ENCODE results near the gene VCL.

The VCL gene

GRCh38 chr10:74013004-74013403 lies 15.1 kb downstream of the VCL start:
- TF ChIP-seq GATA2 (IDR thresholded peaks at IDR 0.05; ENCODE audit: low read depth, low read length) (no peak), GATA3 (IDR thresholded peaks at IDR 0.05; ENCODE audit: low read depth, low read length) (no peak)

GRCh38 chr10:74018241-74018640 lies 20.3 kb downstream of the VCL start:
- TF ChIP-seq GATA2 (IDR thresholded peaks at IDR 0.05; ENCODE audit: low read depth, low read length) (no peak), GATA3 (IDR thresholded peaks at IDR 0.05; ENCODE audit: low read depth, low read length) (no peak)

- TF ChIP-seq GATA3 (IDR thresholded peaks at IDR 0.05; ENCODE audit: low read depth, low read length), result no peak
- no peak for TF ChIP-seq GATA2 (IDR thresholded peaks at IDR 0.05; ENCODE audit: low read depth, low read length)
These were observed 23.5 kb downstream of the VCL start for GRCh38 chr10:74021248-74022055.

GRCh38 chr10:74022926-74023629 lies 25.2 kb downstream of the VCL start:
- TF ChIP-seq GATA2 (IDR thresholded peaks at IDR 0.05; ENCODE audit: low read depth, low read length) (no peak), GATA3 (IDR thresholded peaks at IDR 0.05; ENCODE audit: low read depth, low read length) (no peak)

- TF ChIP-seq GATA3 (IDR thresholded peaks at IDR 0.05; ENCODE audit: low read depth, low read length), result no peak
- TF ChIP-seq GATA2 (IDR thresholded peaks at IDR 0.05; ENCODE audit: low read depth, low read length), result no peak
These were observed 26.7 kb downstream of the VCL start for GRCh38 chr10:74024600-74024999.

- TF ChIP-seq GATA2 (IDR thresholded peaks at IDR 0.05; ENCODE audit: low read depth, low read length) (no peak), GATA3 (IDR thresholded peaks at IDR 0.05; ENCODE audit: low read depth, low read length) (no peak)
These were observed 27.6 kb downstream of the VCL start for GRCh38 chr10:74025380-74025978.

- TF ChIP-seq GATA2 (IDR thresholded peaks at IDR 0.05; ENCODE audit: low read depth, low read length), result no peak
- TF ChIP-seq GATA3 (IDR thresholded peaks at IDR 0.05; ENCODE audit: low read depth, low read length), result no peak
These were observed 28.6 kb downstream of the VCL start for GRCh38 chr10:74026428-74027015.

- no peak for TF ChIP-seq GATA2 (IDR thresholded peaks at IDR 0.05; ENCODE audit: low read depth, low read length)
These were observed 29.8 kb downstream of the VCL start for GRCh38 chr10:74027702-74028101.

GRCh38 chr10:74029943-74030342 lies 32.0 kb downstream of the VCL start:
- no peak for TF ChIP-seq GATA2 (IDR thresholded peaks at IDR 0.05; ENCODE audit: low read depth, low read length)
- TF ChIP-seq GATA3 (IDR thresholded peaks at IDR 0.05; ENCODE audit: low read depth, low read length), result no peak

GRCh38 chr10:74032900-74033655 lies 35.2 kb downstream of the VCL start:
- TF ChIP-seq GATA3 (IDR thresholded peaks at IDR 0.05; ENCODE audit: low read depth, low read length), result no peak
- no peak for TF ChIP-seq GATA2 (IDR thresholded peaks at IDR 0.05; ENCODE audit: low read depth, low read length)

GRCh38 chr10:74033702-74034101 lies 35.8 kb downstream of the VCL start:
- TF ChIP-seq GATA2 (IDR thresholded peaks at IDR 0.05; ENCODE audit: low read depth, low read length), result no peak
- no peak for TF ChIP-seq GATA3 (IDR thresholded peaks at IDR 0.05; ENCODE audit: low read depth, low read length)

GRCh38 chr10:74034301-74034700 lies 36.4 kb downstream of the VCL start:
- no peak for TF ChIP-seq GATA2 (IDR thresholded peaks at IDR 0.05; ENCODE audit: low read depth, low read length)

- TF ChIP-seq GATA3 (IDR thresholded peaks at IDR 0.05; ENCODE audit: low read depth, low read length) (no peak), GATA2 (IDR thresholded peaks at IDR 0.05; ENCODE audit: low read depth, low read length) (no peak)
These were observed 37.4 kb downstream of the VCL start for GRCh38 chr10:74035303-74035702.

- TF ChIP-seq GATA2 (IDR thresholded peaks at IDR 0.05; ENCODE audit: low read depth, low read length) (no peak), GATA3 (IDR thresholded peaks at IDR 0.05; ENCODE audit: low read depth, low read length) (no peak)
These were observed 38.6 kb downstream of the VCL start for GRCh38 chr10:74036474-74036873.

All from SH-SY5Y (cell line).